NCI-H446 (cell line): ENCODE data around the gene ITPK1.
A peak's percentile ranks its signal among the peaks of the same experiment; 100 is the strongest.

ENCODE experiments used
- DNase-seq, 2 experiments: peaks; one replicate each; lab custom pipeline; 2025; lab: John Stamatoyannopoulos, UW

Gene ITPK1

GRCh38 chr14:92990456-92991430 is 125.0 kb downstream of the ITPK1 start:
- no peak for DNase-seq

DNA sequence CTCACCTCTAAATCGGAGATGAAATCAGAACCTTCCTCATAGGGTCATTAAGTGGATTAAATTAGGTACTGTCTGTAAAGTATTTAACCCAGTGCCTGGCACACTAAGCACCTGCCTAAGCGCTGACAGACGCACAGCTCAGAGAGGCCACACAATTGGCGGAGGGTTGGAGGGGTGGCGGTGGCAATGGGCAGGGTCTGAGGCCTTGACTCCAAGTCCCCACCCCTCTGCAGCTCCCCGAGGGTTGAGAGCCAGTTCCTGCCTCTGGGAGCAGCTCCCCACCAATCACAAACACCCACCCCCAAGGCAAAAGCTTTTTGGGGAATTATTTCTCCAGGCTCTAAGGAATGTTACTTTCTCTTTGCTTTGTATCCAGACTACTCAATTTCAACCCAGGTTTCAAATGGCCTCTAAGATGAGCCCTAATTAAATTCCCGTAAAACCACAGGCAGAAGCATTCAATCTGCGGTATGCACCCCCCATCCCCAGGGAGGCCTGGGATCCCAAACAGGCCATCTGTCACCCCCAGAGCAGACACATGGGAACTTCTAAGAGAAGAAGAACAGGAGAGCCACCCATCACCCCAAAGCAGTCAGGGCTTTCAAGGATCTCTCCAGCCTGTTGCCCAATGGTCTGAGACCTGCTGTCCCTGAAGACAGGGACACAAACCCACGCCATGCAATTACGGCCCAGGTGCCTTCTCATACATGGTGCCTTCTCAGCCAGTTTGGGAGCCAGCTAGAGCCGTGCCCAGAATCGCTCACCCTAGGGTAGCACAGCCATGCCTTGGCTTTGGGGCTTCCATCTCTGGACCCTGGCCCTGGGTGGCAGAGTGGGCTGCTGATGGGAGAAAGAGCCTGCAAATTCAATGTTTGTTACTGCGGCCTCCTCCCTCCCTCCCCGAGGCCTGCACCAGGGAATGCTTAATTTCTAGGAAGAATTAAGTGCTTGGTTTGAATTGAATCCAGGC is 126.7 kb downstream of the ITPK1 start:
- DNase-seq, result peak in 1 of 2 experiments; percentile 26

DNA sequence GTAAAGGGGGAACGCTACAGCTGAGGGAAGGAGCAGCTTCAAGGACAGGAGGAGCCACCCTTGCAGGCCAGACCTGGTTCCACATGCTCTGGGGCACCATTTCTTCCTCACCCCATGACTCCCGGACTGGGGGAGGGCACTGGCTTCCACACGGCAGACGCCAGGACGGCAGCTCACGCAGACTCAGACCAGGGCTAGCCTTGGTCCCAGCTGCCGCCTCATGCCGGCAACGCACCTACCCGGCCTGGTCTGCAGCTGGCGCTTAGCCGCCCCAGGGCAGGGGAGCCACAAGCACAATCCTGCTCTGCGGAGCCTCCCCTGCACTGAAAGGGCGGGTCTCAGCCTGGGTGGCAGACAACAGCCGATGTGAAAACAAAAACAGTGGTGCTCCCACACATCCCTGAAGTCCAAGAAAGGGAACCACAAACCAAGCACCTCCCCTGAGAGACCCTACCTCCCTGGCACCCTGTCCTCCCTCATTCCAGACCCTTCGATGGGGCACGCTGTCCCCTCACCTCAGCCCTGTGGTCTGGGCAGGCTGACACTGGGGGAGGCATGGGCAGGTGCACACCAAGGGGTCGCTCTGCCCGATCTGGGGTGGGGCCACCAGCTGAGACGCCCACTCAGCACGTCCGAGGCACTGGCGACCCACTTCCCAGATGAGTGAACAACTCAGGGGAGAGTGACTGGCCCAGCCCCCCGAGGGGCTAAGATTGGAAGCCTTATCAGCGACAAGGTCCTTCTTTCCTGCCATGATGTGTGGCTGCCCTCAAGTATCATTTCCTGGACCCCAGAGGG is 127.8 kb downstream of the ITPK1 start:
- DNase-seq, result no peak

DNA sequence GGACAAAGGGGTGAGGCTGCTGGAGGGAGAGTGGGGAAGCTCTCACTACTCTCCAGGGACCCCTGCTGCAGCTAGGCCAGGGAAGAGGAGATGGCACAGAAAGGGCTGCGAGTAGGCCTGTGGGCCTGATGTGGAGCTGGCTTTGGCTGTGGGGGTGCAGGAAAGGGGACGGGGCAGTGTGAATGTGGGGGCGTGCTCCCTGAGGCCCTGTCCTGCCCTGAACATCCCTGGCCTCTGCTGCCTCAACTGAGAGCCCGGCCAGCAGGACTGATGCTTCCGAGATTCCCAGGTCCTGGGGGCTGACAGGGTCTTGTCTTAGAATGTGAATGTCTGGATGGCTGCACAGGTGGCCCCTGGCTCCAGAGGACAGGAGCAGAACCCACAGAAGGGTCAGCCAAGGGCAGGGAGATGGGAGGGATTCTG is 128.6 kb downstream of the ITPK1 start:
- no peak for DNase-seq

DNA sequence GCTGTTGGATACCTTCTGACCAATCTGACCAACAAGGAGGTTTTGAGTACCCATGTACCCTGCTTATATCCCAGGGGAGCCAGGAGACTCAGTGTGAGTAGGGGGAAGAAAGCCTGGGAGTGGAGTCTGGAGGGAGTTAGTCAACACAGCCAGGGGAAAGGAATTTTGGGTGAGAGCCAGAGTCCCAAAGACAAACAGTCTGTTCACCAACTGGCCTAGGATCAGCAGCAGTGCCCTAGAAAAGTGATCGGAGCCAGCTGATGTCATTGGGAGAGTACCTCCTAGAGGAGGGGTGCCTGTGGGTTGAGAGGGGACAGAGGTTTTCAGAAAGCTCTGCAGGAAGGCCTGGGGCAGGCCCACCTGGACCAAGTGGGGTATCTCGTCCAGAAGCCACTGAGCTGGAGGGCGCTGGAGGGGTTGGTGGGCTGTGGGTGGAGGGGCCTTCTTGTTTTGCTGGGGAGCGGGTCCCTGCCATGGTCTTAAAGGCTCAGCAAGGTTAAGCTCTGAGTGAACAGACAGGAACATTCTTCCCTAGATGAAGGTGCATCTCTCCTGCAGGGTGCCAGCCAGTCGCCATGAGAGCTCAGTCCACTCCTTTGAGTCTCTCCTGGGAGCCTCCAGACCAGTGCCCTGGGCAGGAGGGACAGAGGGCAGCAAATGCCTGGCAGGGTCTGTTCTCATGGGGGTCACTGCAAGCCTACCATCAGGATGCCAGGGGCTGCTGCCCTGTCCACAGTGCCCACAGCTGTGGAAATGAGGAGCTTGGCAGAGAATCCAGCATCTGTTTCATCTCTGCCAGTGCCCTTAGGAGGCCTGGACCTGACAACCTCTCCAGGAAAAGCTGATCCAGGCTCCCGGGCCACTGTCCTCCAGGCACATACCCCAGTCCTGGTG is 129.2 kb downstream of the ITPK1 start:
- DNase-seq, result peak; percentile 59 to 89

DNA sequence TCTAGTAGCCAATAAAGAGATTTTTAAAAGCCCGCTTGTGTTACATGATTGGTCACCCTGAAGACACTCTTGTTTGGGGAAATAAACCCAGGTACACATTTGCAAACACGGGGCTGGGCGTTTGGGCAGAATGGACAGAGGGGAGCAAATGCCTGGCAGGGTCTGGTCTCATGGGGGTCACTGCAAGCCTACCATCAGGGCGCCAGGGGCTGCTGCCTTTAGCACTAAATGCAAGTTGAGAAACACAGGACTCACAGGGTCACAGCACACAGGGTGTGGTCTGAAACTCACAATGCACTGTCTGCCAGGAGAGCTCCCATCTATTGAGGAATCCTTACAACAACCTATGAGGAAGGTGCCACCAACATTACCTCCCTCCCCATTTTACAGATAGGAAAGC is 130.2 kb downstream of the ITPK1 start:
- DNase-seq, result no peak

GRCh38 chr14:92984896-92985295 is 130.8 kb downstream of the ITPK1 start:
- DNase-seq, result no peak

DNA sequence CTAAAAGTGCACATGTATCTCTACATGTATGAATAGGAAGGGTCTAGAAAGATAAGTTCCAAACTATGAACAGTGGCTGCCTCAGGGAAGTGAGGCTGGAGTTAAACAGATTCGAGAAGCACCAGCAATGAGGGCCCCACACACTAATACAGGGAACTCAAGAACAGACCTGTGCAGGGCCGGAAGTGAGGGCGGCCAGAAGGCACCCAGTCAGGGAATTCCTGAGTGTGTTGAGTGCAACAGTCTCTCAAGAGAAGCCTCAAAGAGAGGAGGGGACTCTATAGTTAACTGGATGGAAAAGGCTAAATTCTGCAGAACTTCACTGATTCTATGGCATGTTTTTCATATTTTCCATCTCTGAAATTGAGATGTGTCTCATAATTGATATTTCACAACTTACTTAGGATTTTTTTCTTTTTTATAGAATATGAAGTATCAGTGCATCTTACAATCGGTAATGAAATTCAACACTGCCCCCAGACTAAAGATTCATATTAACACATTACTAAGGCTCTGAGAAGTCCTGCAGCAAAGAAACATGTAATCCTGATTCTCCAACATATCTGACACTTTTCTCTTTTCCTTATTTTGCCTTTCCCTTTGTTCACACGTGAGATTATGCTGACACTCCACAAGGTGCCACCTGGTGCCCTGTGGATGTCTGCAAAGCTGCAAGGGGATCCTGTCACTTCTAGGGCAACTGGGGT is 131.5 kb downstream of the ITPK1 start:
- no peak for DNase-seq

GRCh38 chr14:92982956-92983355 is 132.8 kb downstream of the ITPK1 start:
- DNase-seq, result peak in 1 of 2 experiments; percentile 47

GRCh38 chr14:92981726-92982125 is 134.0 kb downstream of the ITPK1 start:
- no peak for DNase-seq

DNA sequence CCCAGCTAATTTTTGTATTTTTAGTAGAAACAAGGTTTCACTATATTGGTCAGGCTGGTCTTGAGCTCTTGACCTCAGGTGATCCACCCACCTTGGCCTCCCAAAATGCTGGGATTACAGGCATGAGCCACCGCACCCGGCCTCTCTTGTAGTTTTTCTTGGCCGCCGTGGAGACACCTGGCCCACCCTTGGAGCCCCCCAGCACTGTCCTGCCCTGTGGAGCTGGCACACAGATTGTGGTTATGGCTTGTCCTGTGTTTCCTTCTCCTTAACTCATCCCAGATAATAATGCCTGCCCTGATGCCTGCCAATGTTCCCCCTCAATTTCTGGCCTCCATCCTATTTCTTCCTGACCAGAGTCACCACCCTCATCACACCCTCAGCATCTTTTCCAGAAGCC is 134.9 kb downstream of the ITPK1 start:
- DNase-seq, result no peak

GRCh38 chr14:92978229-92979021 is 137.3 kb downstream of the ITPK1 start:
- no peak for DNase-seq

DNA sequence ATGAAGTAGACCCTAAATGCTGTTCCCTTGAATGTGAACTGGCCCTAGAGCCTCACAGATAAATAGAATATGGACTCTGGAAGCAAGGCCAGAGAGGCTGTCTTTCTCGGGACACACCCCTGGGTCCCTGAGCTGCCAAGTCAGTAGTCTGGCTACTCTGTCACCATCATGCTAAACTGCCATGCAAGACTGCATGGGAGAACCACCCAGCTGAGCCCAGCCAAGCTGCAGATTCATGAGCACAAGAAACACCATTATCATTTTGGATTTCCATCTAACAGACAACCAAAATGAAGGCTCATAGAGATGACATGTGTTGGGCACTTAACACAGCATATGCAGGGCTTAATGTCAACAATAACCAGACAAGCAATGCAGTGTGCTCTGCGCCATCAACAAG is 139.5 kb downstream of the ITPK1 start:
- no peak for DNase-seq

DNA sequence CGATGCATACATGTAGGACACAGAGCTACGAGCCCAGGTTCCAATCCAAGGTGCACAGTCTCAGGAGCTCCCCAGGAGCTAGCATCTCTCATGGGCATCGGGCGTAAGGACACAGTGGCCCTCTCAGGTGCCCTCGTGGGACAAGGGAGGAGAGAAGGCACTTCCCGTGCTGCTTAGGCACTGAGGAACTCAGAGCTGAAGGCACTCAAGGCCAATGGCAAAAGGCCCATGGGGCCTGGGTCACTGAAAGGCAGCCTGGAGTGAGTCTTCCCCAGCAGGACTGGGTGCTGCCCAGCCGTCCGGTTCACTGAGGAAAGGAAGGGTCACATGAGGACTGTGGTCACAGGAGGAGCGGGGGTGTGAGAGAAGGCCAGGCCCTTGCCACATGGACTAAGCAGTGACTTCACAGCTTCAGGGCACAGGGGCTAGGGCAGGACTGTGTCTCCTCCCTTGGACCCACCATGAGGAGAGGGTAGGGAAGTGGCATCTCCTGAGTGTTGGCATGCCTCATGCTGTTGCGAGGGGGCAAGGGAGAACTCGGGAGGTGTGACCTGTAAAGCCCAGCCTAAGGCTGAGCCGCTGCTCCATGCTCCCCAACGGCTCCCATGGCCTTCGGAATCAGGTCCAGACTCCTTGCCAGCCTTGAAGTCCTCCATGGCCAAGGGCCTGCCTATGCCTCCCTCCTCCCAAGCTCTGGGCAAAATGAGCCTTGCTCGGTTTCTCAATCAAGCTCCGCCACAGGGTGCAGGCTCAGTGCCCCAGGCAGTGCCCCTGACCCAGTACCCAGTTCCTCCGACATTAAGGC is 141.0 kb downstream of the ITPK1 start:
- DNase-seq, result no peak

GRCh38 chr14:92973798-92974372 is 141.8 kb downstream of the ITPK1 start:
- DNase-seq, result no peak

DNA sequence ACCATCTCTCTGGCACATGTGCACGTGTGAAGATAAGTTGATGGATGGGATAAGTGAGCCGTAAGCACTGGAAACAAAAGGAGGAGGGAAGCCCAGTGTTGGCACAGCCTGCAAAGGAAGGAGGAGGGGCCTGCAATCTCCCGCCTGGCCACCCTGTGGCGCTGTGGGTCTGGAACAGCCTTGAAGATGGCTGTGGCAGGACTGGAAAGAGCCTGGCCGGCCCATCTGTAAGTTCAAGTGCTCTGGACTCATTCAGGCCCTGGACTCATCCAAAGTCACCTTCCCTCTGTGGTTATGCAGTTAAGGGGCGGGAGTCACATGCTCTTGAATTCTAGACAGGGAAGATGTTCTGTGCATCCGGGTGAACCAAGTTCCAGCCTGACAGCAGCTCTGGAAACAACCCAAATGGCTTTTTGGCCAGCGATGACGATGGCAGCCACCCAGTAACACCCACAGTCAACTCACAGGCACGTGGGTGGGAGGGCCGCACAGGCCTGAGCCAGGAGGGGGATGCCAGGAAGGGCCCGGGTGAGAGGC is 142.4 kb downstream of the ITPK1 start:
- peak; percentile 97 to 98 for DNase-seq

- DNase-seq, result no peak
Observed at GRCh38 chr14:92971601-92972180, 144.0 kb downstream of the ITPK1 start.
